HG03095 (cell line): ENCODE results near the gene TNS3.

Source experiments
- ATAC-seq: cut with Tn5 transposase; IDR thresholded peaks from one replicate; pipeline ENCODE4 v1.9.1; 2021; ENCODE audit warnings: moderate library complexity; ENCODE audit not compliant: unreplicated experiment

Gene TNS3

GRCh38 chr7:47336472-47337425 lies 245.2 kb downstream of the TNS3 start:
- no peak for ATAC-seq

DNA sequence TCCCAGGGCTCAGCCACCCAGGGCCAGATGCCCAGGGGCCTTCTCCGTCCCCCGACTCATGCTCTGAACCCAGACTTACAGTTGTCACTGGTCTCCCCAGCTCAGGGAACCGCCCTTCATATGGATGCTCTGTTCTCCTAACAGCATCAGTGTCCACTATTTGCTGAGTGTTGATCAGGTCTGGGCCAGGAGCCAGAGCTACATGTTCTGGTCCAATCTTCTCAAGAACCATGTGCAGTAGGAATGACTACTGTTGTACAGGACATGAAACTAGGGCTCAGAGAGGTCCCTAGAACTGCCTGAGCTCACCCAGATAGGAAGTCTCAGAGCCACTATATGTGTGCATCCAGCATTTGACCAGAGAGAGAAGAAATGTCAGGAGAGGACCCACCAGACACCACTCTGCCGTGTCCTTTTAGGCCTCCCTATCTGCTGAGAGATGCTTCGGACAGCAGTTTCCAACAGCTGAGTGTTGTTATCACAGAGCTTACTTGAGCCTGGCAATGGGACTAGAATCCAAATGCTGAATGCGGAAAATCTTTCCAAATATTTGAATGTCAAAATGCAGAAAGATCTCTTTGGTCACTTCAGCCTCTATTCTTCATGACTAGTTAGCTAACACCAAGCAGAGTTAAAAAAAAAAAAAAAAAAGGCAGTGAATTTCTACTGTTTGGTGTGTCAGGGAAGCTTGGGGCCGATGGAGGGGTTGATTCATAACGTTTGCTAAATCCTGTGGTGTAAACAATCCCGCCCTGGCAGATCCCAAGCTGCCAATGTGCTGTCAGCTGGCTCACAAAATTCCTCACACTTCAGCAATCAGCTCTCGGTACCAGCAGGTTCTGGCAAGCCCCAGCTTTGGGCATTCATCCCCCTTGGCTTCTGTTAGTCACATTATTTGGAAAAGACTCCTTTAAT lies 246.1 kb downstream of the TNS3 start:
- no peak for ATAC-seq

DNA sequence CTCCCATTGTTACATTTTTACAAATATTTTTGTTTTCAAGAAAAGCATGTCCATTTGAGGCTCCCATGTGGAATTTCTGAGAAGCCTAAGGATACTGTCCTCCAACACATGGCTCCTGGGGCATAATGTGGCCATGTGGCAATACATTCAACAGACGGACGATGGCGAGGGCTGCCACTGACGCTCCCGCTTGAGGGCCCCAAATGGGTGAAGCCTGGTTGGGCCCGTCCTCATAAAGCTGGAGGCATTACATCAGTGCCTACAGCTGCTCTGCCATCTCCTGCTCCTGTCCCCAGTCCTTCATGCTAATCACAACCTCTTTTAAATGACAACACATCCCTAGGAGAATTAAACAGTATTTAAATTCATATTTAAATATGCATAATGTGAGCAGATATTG lies 246.8 kb downstream of the TNS3 start:
- ATAC-seq, result no peak

- no peak for ATAC-seq
Measured at GRCh38 chr7:47333959-47334358, 248.0 kb downstream of the TNS3 start.

DNA sequence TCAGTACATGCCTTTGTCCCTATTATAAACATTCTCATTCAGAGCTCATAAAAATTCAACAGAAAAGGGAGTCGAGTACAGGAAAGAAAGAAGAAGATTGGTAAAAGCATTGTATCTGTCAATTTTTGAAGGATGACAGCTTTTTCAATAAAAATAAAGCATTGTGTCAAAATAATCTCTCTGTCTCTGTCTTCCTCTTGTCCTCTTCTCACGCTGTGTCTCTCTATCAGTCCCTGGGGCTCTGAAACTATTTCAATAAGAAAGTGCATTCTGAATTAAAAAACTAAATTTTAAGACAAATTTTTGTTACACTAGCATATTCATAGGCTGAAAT lies 248.4 kb downstream of the TNS3 start:
- no peak for ATAC-seq

GRCh38 chr7:47332681-47333553 lies 249.0 kb downstream of the TNS3 start:
- ATAC-seq, result no peak

DNA sequence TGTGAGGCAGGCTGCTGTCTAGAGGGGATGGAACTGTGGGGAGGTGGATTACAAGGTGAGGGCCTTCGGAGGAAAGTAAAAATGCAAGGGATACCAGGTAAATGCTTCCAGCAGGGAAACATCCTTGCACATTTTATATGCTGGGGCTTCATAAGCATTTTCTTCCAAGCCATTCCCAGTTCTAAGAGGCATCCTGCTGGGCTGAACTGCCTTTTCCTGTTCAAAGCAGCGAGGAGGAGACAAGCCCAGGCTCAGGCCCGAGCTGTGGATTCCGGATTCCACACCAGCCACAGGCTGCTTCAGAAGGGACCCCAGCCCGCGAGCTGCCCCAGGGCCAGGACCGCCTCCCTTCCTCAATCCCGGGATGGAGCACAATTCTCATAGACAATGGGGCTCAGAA lies 249.7 kb downstream of the TNS3 start:
- ATAC-seq, result no peak

DNA sequence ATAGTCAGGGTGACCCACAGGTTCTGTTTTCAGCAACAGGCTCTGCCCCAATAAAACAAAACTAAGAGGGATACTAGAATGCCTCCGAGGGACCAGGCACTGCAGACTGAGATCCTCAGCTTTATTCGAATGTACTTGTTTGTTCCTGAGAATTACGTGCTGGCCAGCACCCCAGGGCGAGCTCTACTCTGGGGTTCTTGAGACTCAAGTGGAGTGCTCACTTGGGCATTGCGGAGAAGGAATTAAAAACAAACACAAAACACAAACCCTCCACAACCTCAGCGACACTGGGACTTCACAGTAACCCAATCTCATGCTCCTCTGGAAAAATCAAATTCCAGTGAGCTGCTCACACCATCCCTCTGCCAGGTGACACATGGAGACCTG lies 250.7 kb downstream of the TNS3 start:
- ATAC-seq, result no peak

DNA sequence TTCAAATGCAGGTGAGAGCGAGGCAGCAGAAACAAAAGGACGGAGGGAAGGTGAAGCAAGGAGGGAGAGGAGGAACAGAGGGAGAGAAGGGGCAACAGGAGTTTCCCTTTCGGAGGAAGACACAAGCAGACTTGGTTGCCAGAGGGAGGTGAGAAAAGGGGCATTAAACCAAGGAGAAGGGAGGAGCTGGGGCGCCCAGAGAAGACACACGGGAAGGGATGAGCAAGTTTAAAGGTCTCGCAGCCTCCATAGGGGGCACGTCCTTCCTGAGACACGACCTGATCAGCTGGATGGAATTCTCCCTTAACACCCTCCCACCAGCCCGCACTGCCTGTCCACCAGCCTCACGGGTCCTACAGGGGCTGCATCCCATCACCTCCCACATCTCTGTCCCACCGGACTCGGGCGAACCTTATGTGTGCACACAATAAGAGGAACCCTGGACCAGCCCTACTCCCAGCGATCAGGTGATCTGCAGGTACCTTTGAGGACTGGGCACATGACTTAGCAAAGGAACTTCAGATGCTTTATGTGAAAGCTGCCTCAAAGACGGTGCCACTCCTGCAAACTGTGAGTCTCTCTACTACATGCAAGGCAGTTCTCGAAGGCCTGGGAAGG lies 251.2 kb downstream of the TNS3 start:
- no peak for ATAC-seq

- no peak for ATAC-seq
Measured at GRCh38 chr7:47330026-47330425, 251.9 kb downstream of the TNS3 start.

DNA sequence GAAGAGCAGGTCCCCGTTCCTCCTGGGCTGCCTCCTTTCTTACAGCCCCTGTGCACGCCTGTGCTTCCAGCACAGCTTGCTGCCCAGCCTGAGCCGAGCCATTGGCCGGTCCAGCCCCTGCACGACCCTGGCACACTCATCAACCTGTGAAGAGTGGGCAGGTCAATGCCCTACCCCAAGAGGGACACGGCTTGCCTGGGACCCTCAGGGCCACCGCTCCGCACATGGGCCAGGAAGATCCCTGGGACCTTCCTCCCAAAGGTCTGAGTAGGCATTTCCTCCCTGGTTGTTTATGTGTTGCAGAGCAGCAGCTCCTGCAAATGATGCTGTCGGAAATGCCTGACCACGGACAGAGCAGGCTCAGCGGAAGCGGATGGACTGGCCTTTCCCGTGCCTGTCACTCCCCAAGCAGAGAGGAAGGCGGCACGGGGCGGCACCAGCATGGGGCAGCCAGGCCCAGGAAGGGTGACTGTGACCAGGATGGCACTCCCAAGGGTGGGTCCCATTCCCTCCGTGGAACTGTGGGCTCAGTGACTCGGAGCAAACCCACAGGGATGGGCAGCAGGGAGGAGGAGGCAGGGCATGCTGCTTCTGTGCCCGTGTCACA lies 252.5 kb downstream of the TNS3 start:
- no peak for ATAC-seq

GRCh38 chr7:47328392-47329319 lies 253.3 kb downstream of the TNS3 start:
- no peak for ATAC-seq

DNA sequence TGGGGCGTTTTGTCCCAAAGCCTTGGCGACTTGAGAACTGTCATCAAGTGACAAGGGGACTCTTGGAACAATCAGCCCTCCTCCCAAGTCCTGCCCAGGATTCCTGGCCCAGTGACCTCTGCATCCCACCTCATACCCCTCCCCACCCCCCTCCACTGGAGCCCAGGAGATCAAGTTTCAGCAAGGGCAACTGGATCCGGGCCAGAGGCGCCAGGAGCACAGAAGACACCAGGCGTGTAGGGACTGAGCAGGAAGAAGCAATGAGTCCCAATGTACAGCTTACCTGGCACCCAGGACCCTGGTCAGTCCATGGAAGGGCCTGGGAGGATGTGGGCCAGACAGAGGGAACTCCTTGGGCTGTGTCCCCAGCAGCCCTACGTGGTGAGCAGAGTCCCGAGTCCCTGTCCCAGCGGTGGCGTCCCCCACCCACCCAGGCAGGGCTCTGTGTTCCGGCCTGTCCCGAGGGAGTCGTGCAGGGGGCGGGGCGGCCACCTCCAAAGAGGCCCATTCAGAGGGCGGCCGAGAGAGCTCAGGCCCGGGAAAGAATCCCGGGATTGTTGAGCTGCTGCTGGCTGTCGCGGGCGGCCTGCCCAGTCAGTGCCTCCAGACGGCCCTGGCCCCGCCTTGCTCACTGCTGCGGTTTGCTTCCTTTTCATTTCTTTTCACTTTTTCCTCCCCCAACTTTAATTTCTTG lies 254.1 kb downstream of the TNS3 start:
- ATAC-seq, result no peak

GRCh38 chr7:47327346-47327697 lies 254.6 kb downstream of the TNS3 start:
- no peak for ATAC-seq

DNA sequence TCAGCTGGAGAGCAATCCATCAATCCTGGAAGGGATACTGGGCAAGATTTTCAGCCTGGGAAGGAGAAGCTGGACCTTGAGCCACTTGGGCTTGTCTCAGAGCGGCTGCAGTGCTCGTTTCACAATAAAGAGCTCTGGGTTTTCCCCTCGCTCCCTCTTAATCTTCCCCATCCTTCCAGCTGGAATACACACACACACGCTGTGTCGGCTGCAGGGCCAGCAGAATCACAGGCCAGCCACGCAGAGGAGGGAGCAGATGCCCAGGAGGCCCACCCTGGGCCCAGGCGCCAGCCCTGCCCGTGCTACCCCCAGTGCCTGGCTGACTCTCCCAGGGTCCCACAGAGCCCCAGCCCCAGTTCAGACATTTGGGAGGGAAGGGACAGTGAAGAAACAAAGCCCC lies 255.1 kb downstream of the TNS3 start:
- ATAC-seq, result no peak

DNA sequence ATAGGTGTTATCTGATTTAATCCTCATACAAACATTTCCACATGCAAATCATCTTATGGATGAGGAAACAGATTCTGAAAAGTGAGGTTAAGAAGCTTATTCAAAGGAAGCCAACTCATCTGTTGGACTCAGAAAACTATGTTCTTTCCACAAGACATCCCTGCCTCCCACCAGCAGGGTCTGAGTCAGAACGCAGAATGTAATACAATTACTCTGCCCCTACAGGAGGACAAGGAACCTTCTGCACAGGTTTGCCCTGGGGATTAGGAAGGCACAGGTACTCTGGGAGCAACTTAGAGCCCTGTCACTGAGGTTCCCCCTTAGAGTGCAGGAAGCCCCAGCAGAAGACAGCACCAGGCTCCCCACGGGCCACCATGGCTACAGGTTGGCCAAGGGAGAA lies 255.7 kb downstream of the TNS3 start:
- ATAC-seq, result no peak

- no peak for ATAC-seq
Measured at GRCh38 chr7:47325337-47325736, 256.6 kb downstream of the TNS3 start.

DNA sequence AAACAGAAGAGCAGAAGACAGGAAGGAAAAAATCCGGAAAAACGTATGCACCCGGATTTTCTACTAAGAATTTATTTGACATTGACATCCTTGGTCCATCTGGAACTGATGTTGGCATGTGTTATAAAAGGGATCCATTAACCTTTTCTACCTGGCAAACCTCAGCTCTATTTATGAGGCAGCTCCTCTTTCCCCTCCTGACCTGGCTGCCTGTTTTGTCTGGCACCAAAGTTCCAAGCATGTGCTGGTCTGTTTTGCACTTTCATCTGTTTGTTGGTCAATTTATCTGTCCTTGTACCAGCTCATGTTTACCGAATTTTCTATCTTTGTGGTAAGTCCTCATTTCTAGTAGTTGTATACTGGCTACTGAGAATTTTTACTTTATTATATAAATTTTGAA lies 258.0 kb downstream of the TNS3 start:
- ATAC-seq, result no peak

DNA sequence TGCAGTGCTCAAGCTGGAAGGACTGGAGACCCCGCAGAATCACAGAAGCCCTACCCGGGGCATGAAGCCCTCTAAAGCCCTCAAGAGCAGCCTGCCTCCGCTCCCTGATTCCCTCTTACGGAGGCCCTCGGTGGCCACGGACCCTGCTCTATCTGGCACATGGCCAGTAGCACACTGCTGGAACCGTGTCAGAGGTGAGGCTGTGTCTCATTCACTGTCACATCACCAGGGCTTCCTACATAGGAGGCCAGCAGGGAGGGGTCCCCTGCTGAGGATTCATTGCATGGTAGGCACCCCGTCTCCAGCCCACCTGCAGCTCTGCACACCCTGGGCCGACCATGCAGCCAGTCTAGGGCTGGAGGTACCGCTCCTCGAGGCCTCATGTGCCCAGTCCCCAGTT lies 259.2 kb downstream of the TNS3 start:
- no peak for ATAC-seq
